HG03457 (cell line): ENCODE results near the gene CHD9.
A peak's percentile ranks its signal among the peaks of the same experiment; 100 is the strongest.
"Not testable (repeated sequence)": the region's sequence is repeated elsewhere in the genome, so short reads cannot be mapped to it uniquely, and the experiment has no call there.

Source experiments
- ATAC-seq: cut with Tn5 transposase; IDR thresholded peaks from one replicate; pipeline ENCODE4 v1.9.1; 2021; ENCODE audit warnings: moderate number of reproducible peaks; ENCODE audit not compliant: unreplicated experiment

Gene CHD9

DNA sequence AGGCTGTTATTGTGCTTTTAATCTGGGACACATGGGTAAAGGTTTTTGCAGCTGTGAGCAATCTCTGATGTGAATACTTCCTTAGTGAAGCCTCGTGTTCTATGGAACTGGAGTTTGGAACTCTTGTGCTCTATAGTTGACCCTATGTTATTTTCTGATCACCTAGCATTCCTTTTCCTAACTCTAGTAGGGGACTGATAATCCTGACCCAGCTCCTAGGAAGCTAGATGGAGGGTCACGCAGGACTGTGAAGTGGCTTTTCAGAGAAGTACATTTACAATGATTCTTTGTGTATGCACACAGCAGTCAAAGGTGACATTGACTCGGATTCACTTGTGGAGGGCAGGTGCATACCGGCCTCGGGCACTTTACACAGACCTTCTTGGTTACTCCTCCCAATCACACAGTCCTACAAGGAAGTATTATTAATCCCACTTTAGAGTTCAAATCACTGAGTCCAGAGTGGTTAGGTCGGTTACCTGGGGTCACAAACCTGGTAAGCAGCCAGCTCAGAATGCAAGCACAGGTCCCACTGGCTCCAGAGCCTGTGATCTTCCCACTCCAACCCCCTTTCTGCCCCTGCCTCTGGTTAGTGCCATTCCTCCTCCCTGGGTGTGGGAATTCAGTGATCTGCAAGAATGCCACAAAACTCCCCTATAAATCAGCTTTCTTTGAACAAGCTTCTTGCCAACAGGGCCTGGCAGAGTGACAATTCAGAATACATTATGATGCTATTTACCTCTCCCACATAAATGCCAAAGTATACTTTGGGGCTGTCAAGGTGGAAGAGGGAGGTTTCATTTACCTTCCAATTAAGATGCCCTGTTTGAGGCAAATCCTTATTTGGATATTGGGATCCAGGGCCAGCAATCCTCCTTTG, 9.2 kb upstream of the CHD9 start:
- no peak for ATAC-seq

DNA sequence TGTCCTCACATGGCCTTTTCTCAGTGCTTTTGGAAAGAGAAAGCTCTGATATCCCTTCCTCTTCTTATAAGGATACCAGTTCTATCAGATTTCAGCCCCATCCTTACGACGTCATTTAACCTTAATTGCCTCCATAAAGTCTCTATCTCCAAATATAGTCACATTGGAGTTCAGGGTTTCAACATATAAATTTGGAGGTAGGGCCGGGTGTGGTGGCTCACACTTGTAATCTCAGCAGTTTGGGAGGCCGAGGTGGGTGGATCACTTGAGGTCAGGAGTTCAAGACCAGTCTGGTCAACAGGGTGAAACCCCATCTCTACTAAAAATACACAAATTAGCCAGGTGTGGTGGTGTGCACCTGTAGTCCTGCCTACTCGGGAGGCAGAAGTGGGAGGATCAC, 7.3 kb upstream of the CHD9 start:
- ATAC-seq = not testable (repeated sequence)

DNA sequence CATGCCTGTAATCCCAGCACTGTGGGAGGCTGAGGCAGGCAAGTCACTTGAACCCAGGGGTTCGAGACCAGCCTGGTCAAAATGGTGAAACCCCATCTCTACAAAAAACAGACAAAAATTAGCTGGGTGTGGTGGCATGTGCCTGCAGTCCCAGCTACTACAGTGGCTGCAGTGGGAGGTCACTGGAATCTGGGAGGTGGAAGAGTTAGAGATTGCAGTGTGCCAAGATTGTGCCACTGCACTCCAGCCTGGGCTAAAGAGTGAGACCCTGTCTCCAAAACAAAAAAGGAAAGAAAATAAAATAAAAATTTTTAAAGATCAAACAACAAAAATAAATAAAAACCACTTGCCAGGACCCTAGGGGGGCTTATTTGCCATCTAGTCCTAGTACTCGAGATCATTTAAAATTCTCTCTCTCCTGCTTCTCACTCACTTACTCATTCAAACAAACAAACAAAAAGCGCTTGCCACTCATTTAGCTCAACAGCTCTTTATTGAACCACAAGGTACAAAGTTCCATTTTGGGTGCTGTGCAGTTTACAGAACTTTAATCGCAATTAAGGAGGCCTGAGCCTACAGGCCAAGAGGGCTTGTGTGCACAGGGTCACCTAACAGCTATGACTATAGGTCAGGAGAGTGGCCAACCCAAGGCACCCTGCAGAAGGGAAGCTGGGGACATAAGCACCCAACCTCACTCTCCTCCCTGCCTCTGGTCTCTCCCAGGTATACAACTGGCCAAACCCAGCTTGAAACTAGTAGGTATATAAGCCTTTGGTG, 6.5 kb upstream of the CHD9 start:
- ATAC-seq = no peak

DNA sequence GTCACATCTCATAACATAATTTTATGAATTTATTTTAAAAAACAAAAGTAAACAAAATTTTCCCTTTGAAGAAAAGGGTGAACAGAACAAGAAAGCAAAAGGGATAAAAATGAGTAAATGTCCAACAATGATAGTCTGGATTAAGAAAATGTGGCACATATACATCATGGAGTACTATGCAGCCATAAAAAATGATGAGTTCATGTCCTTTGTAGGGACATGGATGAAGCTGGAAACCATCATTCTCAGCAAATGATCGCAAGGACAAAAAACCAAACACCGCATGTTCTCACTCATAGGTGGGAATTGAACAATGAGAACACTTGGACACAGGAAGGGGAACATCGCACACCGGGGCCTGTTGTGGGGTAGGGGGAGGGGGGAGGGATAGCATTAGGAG, 3.5 kb upstream of the CHD9 start:
- not testable (repeated sequence) for ATAC-seq

DNA sequence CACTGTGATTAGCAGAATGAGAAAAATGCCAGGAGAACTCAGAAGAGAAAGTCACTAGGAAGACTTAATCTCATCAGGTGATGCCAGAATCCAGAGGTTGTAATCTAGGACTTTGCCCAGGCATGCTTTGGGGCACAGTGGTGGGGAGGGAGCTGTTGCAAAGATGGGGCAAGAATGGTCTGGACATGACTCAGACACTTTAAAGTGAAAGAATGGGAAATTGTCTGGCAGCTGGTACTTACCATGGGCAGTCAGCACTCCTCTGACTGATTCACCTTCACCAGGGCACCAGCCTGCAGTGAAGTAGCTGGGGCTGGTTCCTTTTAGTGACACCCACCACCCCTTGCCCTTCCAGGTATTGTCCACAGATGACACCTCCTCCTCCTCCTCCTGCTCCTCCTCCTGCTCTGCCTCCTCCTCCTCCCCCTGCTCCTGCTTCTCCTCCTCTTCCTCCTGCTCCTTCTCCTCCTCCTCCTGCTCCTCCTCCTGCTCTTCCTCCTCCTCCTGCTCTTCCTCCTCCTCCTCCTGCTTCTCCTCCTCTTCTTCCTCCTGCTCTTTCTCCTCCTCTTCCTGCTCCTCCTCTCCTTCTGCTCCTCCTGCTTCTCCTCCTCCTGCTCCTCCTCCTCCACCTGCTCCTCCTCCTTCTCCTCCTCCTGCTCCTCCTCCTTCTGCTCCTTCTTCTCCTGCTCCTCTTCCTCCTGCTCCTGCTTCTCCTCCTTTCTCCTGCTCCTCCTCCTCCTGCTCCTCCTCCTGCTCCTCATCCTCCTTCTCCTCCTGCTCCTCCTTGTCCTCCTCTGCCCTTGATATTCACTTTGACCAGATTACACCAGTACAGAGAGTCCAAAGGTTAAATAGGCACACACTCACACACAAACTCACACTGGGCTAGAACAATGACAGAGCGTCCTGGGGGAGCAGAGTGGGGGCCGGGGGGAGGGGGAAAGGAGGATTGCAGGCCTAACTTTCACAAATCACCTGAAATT, 2.0 kb upstream of the CHD9 start, which contains the start of gene CHD9NB:
Gene CHD9NB, minus strand, starts transcription at position 379 of the 983 bp plus-strand sequence. CDS start 8,739 bp downstream, outside the sequence.
- no peak for ATAC-seq

DNA sequence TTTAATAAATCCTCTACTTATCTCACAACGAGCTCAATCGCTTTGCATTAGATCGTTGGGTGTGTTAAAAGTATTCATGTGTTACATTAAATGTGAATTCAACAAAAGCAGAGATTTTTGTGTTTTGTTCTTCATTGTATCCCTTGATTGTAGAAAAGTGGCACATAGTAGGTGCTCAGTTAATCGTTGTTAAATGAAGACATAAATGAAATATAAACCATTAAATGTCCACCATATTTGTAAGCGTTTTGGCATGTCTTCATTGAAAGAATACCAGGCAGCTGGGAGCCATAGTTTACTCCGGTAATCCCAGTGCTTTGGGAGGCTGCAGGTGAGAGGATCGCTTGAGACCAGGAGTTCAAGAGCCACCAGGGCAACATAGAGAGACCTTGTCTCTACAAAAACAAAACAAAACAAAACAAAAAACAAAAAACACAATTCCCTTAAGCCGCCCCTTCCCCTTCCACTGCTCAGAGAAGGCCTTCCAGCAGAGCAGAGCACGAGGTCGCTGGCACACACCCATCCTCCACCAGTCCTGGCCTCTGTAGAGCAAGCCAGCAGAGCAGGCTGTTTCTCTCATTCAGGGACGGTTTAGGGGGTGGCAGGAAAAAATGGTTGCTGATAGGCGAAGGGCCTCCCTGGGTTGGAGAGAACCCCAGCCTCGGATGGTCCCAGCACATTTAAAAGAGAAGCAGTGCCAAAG, 673 bp upstream of the CHD9 start:
- peak; percentile 6 for ATAC-seq

DNA sequence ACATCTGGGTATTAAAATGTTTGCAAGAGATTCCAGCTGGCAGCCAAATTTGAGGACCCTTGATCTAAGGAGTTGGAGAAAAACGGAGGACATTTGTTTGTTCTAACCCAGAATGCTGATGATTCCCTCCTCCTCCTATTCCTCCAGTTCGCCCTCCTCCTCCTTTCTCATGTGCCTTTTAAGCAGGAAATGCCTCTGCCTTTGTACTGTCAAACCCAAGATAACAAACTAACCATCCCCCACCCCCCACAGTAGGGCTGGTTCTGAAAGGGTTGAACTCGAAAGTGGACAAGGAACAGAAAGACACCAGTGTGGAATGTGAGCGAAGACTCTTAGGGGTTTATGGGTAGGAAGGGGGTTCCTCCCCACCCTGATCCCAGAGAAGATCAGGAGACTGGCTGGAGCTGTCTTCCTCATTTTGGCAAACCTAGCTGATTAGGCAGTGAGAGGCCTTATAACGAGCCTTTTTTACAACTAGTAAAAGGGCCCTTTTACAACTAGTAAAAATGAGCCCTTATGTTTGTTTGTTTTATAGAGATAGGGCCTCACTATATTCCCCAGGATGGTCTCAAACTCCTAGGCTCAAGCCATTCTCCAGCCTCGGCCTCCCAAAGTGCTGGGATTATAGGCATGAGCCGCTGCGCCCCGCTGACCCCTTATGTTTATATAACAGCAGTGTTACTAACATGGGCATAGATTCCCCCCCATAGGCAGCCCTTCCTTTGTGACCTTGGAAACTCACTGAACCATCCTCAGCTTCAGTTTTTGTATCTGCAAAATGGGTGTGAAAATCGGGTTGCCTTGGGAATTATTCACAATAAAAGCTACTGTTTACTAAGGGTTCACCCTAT, 975 bp downstream of the CHD9 start:
- no peak for ATAC-seq

DNA sequence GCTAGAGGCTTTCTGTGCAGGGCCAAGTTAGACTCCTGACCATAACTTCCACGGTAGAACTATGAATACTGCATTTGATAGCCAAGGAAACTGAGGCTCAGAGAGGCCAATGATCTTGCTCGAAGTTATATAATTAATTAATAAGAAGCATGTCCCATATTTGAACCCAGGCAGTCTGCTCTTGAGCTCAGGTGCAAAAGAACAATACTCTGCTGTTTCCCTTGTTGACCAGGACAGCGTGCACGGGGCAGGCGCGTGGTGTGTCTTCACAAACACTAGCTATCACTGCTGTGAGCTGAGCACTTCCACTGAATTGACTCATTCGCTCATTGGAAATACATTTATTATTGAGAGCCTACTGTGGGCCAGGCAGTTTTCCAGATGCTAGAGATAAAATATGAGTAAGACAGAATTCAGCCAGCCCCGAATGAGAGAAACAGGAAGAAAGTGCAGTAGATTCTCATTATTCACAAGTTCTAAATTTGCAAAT, 1.6 kb downstream of the CHD9 start:
- no peak for ATAC-seq

DNA sequence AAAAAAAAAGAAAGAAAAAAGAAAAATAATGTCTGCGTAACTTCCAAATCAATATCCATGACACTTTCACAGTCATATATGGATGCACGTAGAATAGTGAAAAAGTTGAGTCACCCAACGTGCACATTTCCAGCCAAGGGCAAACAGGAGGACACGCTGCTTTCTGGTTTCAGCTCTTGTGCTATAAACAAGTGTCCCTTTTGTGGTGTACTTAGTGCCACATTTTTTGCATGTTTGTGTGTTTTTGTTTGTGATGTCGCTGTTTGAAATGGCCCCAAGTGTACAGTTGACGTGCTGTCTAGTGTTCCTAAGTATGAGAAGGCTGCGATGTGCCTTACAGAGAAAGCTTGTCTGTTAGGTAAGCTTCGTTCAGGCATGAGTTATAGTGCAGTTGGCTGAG, 2.9 kb downstream of the CHD9 start:
- no peak for ATAC-seq

DNA sequence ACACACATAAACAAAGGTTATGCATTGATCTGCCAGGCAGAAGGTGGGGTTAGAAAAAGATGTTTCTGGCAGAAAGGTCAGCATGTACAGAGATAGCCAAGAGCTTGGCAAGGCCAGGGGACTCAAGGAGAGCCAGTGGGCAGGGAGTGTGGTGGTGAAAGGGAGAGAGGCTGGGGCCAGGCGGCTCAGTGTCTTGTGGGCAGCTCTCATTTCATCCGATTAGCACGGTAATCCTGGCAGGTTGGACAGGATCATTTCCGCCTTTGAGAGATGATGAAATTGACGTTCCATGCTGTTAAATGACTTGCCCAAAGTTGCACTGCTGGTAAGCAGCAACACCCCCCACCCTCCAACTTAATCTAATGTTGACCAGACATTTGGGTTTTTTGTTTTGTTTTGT, 3.6 kb downstream of the CHD9 start:
- ATAC-seq = no peak

DNA sequence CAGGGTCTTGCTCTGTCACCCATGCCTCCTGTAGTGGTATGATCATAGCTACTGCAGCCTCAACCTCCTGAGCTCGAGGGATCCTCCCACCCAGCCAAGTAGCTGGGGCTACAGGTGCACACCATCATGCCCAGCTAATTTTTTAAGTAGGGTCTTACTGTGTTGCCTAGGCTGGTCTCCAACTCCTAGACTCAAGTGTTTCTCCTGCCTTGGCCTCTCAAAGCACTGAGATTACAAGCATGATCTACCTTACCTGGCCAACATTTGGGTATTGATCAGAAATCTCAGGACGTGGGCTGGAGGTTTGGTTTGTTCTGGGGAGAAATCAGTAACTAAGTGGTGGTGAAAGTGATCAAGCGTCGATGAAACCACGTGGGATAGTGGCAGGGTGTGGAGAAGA, 4.1 kb downstream of the CHD9 start:
- ATAC-seq = no peak

DNA sequence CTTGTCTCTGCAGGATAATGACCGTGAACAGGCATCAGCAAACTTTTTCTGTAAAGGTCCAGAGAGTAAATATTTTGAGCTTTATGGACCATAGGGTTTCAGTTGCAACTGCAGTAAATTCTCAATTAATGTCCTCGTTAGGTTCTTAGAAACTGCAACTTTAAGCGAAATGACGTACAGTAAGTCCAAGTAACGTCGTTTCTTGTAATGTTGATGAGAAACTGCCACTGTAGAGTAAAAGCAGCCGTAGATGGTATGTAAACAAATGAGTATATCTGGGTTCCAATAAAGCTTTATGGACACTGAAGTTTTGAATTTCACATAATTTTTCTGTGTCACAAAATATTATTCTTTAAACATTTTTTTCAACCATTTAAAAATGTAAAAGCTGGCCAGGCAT, 4.9 kb downstream of the CHD9 start:
- ATAC-seq = no peak

DNA sequence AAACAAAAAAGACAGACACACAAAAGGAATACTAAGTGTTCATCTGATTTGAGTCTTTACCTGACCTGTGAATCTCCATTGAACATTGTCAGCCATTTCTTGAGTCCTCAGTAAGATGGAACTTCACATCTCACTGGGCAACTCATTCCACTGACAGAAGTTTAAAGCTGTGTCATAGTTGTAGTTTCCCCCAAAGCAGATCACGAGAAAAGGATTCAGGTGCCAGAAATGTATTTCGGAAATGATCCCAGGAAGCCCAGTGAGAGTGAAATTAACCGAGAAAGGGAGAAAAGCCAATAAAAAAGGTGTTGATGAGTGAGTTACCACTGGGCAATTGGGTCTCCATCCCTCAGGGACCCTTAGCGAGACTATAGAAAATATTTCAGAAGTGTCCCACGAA, 6.5 kb downstream of the CHD9 start:
- ATAC-seq = no peak

DNA sequence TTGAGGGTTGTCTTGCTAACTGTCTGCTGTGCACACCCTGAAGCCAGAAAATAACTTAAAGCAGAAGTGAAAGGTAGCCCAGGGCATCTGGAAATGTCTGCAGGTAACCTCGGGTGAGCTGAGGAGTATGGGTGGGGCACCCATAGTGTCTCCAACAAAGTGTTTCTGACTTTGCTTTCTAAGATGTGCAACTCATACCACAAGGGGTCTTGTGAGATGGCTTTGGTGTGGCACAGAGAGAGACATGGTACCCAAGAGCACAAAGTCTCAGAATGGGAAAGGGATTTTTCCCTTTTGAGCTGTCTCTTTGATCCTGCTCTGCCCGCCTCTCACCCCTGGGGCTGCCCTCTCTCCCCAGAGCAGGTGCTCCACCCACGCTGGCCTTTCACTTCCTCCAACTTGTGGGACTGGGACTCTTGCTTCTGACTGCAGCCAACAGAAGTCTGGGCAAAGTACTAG, 6.9 kb downstream of the CHD9 start:
- peak; percentile 80 for ATAC-seq

DNA sequence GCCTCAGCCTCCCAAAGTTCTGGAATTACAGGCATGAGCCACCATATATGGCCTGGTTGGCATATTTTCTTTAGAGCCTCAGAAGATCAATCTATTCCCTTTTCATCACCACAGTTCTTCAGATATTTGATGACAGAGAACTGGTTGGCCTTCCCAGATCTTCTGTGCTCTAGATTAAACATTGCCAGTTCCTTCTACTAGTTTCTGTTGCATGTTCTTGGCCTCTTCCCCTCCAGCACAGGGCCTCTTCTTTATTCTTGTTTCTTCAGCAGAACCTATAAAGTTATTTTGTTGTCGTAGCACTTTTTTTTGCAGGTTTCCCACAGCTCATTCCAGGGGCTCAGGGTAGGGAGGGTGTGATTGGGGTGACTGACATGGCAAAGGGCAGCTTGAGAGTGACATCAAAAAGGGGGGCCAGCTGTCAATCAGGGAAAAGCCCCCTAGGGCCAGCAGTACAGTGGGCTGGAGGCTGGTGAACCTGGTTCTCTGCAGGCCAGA, 9.3 kb downstream of the CHD9 start:
- ATAC-seq = no peak

DNA sequence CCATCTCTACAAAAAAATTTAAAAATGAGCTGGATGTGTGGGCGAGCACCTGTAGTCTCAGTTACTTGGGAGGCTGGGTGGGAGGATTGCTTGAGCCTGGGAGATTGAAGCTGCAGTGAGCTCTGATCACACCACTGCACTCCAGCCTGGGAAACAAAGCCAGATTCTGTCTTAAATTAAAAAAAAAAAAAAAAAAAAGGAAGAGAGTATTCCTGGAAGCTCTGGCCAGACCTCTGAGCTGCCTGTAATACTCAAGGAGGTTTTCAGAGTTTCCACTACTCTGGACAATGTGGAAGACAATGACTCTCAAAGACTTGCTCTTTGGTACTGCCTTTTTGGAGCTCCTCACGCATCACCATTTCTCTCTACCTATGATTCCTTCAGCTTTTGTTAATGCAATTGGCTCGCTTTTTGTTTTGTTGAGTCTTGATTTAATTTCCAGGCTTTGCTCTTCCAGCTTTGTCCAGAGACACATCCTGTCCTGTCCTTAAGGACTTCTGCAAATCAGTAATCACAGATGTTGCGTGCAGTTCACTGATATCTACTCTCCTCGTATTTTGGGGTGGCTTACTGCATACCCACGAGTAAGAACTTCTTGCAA, 10.8 kb downstream of the CHD9 start:
- ATAC-seq = no peak

DNA sequence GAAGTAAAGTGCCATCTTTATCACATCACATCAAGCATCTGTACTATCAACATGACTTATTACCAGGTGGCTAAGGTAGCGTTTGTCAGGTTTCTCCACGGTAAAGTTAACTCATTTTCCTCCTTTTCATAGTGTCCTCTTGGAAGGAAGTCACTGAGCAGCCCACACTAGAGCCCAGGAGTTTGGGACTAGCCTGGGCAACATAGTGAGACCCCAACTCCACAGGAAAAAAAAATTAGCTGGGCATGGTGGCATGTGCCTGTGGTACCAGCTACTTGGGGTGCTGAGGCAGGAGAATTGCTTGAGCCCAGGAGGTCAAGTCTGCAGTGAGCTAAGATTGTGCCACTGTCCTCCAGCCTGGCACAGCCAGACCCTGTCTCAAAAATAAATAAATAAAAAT, 12.9 kb downstream of the CHD9 start:
- no peak for ATAC-seq

DNA sequence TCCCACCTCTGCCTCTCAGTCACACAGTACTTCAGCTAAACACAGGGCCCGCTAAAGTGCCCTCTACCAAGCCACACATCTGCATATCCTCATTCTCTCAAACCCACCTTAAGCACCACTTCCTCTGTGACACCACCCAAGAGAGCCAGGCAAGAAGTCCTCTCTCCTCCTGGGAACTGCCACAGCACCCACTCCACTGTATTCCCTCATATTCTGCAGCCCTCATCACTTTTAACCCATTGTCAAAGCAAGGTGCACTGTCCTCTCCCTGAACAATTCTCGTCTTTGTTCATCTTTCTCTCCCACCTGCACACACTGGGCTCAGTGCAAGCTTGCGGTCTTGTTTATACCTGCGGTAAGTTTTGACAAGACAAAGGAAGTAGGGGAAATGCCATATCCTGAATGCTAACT, 13.6 kb downstream of the CHD9 start:
- peak; percentile 59 for ATAC-seq
